ENCODE results near the gene WDR45B.
A peak's percentile ranks its signal among the peaks of the same experiment; 100 is the strongest.
"Not testable (repeated sequence)": the region's sequence is repeated elsewhere in the genome, so short reads cannot be mapped to it uniquely, and the experiment has no call there.

The WDR45B gene

GRCh38 chr17:82658796-82659452 is 10.7 kb upstream of the WDR45B start:
- FAIRE-seq (no peak), DNase-seq (ENCODE audit: insufficient read length, low spot score) (no peak)

- DNase-seq (ENCODE audit: insufficient read length, low spot score): no peak
Measured at GRCh38 chr17:82658331-82658730, 10.1 kb upstream of the WDR45B start.

GRCh38 chr17:82657926-82658325 is 9.7 kb upstream of the WDR45B start:
- no peak for DNase-seq (ENCODE audit: insufficient read length, low spot score)
- no peak for FAIRE-seq

More at GRCh38 chr17:82658331-82658730, 10.1 kb upstream of the WDR45B start:
- no peak for FAIRE-seq

GRCh38 chr17:82656266-82656665 is 8.0 kb upstream of the WDR45B start:
- FAIRE-seq (no peak), DNase-seq (ENCODE audit: insufficient read length, low spot score) (no peak)

- DNase-seq (ENCODE audit: insufficient read length, low spot score): no peak
- no peak for FAIRE-seq
Measured at GRCh38 chr17:82655523-82655922, 7.3 kb upstream of the WDR45B start.

- no peak for FAIRE-seq
- no peak for DNase-seq (ENCODE audit: insufficient read length, low spot score)
Measured at GRCh38 chr17:82655038-82655479, 6.8 kb upstream of the WDR45B start.

- FAIRE-seq; DNase-seq (ENCODE audit: insufficient read length, low spot score): not testable (repeated sequence)
Measured at GRCh38 chr17:82654611-82655010, 6.4 kb upstream of the WDR45B start.

GRCh38 chr17:82653651-82654528 is 5.6 kb upstream of the WDR45B start:
- no peak for DNase-seq (ENCODE audit: insufficient read length, low spot score)
- no peak for FAIRE-seq

GRCh38 chr17:82650723-82651122 is 2.5 kb upstream of the WDR45B start:
- FAIRE-seq: no peak
- DNase-seq (ENCODE audit: insufficient read length, low spot score): no peak

- no peak for FAIRE-seq
- DNase-seq (ENCODE audit: insufficient read length, low spot score): no peak
Measured at GRCh38 chr17:82649501-82650261, 1.4 kb upstream of the WDR45B start.

GRCh38 chr17:82648742-82649331 is 593 bp upstream of the WDR45B start:
- FAIRE-seq: no peak
- DNase-seq (ENCODE audit: insufficient read length, low spot score): peak; percentile 54

- DNase-seq (ENCODE audit: insufficient read length, low spot score) (peak; percentile 37), FAIRE-seq (no peak)
Measured at GRCh38 chr17:82647593-82648164, 565 bp downstream of the WDR45B start.

GRCh38 chr17:82645516-82645915 is 2.7 kb downstream of the WDR45B start:
- DNase-seq (ENCODE audit: insufficient read length, low spot score): no peak

GRCh38 chr17:82644148-82644547 is 4.1 kb downstream of the WDR45B start:
- no peak for DNase-seq (ENCODE audit: insufficient read length, low spot score)
- no peak for FAIRE-seq

More at GRCh38 chr17:82645516-82645915, 2.7 kb downstream of the WDR45B start:
- FAIRE-seq: peak; percentile 48

- FAIRE-seq: no peak
Measured at GRCh38 chr17:82642022-82642421, 6.2 kb downstream of the WDR45B start.

GRCh38 chr17:82640036-82640435 is 8.2 kb downstream of the WDR45B start:
- FAIRE-seq: no peak
- DNase-seq (ENCODE audit: insufficient read length, low spot score): no peak

More at GRCh38 chr17:82642022-82642421, 6.2 kb downstream of the WDR45B start:
- no peak for DNase-seq (ENCODE audit: insufficient read length, low spot score)

- DNase-seq (ENCODE audit: insufficient read length, low spot score): no peak
- FAIRE-seq: no peak
Measured at GRCh38 chr17:82639628-82640027, 8.6 kb downstream of the WDR45B start.

GRCh38 chr17:82638183-82638773 is 10.0 kb downstream of the WDR45B start:
- no peak for FAIRE-seq
- DNase-seq (ENCODE audit: insufficient read length, low spot score): no peak

GRCh38 chr17:82636626-82637598 is 11.3 kb downstream of the WDR45B start:
- DNase-seq (ENCODE audit: insufficient read length, low spot score) (no peak), FAIRE-seq (no peak)
